AG04449 (cell line): ENCODE results near the gene STAG1.

Source experiments
- CTCF ChIA-PET: fragments of 350-600 bp; formaldehyde crosslinking; extraction: SDS; loops from one replicate; lab custom pipeline; 2021; ENCODE audit warnings: antibody characterized with exemption; lab: Yijun Ruan, JAX
- POLR2A ChIA-PET: fragments of 400-600, 350-600 bp; formaldehyde crosslinking; extraction: SDS; loops from one replicate; lab custom pipeline; 2020; ENCODE audit warnings: antibody characterized with exemption, inconsistent platforms; lab: Yijun Ruan, JAX
- DNase-seq: peaks from one replicate; pipeline ENCODE4 v3.0.0-alpha.2; 2010; ENCODE audit warnings: low read depth, low spot score
- H3K4me3 ChIP-seq: 2 replicates; pipeline ENCODE4 v1.5.1; 2011; ENCODE audit warnings: low read depth, mild to moderate bottlenecking, control low read depth, low read length
- TF ChIP-seq, protein P1 (sequence below): IDR thresholded peaks from one replicate; pipeline ENCODE4 v1.5.1; 2011; ENCODE audit warnings: mild to moderate bottlenecking, moderate library complexity, low read length, control low read depth, inconsistent platforms; ENCODE audit not compliant: insufficient read depth; ENCODE audit errors: missing control alignments

Gene STAG1

DNA sequence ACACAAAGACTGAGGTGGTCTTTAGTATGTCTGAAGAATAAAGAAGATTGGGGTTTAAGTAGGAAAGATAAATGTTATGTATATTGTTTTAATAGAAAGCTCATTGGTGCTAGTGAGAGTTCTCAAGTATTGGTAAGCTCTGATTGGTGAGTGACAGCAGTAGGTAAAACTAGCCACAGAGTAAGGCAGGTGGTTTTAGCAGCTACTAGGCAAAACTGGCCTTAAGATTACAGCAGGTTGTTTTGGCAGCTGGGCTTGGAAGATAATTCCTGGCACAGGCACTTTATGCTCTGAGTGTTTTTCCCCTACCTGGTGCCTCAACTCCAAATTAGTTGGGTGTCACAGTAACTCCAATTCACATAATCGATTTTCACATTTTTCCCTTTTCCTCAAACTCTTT is 66.3 kb downstream of the STAG1 start:
- TF ChIP-seq, protein P1, sequence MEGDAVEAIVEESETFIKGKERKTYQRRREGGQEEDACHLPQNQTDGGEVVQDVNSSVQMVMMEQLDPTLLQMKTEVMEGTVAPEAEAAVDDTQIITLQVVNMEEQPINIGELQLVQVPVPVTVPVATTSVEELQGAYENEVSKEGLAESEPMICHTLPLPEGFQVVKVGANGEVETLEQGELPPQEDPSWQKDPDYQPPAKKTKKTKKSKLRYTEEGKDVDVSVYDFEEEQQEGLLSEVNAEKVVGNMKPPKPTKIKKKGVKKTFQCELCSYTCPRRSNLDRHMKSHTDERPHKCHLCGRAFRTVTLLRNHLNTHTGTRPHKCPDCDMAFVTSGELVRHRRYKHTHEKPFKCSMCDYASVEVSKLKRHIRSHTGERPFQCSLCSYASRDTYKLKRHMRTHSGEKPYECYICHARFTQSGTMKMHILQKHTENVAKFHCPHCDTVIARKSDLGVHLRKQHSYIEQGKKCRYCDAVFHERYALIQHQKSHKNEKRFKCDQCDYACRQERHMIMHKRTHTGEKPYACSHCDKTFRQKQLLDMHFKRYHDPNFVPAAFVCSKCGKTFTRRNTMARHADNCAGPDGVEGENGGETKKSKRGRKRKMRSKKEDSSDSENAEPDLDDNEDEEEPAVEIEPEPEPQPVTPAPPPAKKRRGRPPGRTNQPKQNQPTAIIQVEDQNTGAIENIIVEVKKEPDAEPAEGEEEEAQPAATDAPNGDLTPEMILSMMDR, result no peak
- no peak for DNase-seq
- POLR2A ChIA-PET, result no interaction called here
- H3K4me3 ChIP-seq, result no peak overlapping the region
- CTCF ChIA-PET, result interaction anchor here (0.8 to 1.0 kb wide), 2 partner anchors 13 to 16 kb away, joined by 3 read pairs; no protein-coding TSS in a partner anchor

DNA sequence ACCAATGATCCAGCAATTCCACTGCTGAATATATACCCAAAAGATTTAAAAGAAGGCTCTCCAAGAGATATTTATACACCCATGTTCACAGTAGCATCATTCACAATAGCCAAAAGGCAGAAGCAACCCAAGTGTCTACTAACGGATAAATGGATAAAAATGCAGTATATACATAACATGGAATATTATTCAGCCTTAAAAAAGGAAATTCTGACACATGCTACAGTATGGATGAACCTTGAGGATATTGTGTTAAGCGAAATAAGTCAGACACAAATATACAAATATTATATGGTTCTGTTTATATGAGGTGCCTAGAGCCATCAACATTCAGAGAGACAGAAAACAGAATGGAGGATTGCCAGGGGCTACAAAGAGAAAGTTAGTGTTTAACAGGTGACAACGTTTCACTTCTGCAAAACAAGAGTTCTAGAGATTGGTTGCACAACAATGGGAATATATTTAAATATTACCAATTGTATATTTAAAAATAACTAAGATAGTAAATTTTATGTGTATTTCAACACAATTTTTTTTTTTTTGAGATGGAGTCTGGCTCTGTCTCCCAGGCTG is 69.4 kb downstream of the STAG1 start:
- ChIA-PET POLR2A (no interaction called here), CTCF (no interaction called here)
- no peak for DNase-seq
- H3K4me3 ChIP-seq, result no peak overlapping the region
- TF ChIP-seq, protein P1, result no peak

DNA sequence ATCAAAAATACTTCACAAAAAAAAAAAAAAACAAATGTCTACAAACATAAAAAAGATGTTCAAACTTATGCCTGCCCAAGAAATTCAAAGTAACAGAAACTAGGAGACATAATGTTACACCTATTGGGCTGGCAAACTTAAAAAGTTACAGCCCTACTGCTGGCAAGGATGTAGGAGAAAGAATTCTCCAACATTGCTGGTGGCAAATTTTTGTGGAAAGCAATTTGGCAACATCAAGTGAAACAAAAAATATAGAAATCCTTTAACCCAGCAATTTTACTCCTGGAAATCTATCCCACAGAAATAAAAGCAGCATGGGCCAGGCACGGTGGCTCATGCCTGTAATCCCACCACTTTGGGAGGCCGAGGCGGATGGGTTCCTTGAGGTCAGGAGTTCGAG is 73.2 kb downstream of the STAG1 start:
- CTCF ChIA-PET, result no interaction called here
- POLR2A ChIA-PET, result no interaction called here
- TF ChIP-seq, protein P1, result no peak
- DNase-seq, result no peak
- no peak overlapping the region for H3K4me3 ChIP-seq

DNA sequence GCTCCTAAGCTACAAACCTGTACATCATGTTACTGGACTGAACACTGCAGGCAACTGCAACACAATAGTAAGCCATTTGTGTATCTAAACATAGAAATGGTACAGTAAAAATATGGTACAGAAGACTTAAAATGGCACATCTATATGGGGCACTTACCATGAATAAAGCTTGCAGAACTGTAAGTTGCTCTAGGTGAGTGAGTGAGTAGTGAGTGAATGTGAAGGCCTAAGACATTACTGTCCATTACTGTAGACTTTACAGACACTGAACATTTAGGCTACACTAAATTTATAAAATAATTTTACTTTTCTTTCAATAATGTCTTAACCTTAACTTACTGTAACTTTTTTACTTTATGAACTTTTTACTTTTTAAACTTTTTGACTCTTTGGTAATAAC is 76.2 kb downstream of the STAG1 start:
- no peak overlapping the region for H3K4me3 ChIP-seq
- CTCF ChIA-PET, result interaction anchor here (0.7 kb wide), 1 partner anchor 129 kb away, joined by 3 read pairs; no protein-coding TSS in a partner anchor
- POLR2A ChIA-PET, result no interaction called here
- no peak for DNase-seq
- TF ChIP-seq, protein P1, result no peak

DNA sequence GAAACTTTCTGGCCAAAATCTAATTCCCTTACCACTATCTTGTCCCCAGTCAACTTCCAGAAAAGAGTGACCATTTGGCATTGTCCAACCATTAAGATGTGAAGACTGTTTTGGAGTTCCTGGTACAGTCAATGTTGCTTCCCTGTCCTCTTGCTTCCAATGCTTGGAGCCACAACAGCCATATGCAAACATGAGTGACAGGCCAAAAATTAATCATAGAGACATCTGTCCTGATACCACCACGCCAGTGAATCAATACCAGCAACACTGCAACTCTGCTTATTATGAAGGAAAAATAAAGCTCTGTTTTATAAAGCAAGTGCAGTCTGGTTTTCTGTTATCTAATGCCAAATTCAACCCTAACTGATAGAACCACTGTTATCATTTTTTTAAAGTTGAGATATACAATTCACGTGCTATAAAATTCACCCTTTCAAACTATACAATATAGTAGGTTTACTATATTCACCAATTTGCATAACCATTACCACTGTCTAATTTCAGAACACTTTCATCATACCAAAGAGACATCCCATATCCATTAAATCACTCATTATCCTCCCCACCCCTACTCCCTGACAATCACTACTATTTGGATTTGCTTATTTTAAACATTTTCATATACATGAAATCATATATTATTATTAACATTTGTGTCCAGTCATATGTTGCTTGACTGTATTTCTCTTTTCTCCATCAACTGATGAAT is 76.9 kb downstream of the STAG1 start:
- no peak for DNase-seq
- no peak overlapping the region for H3K4me3 ChIP-seq
- TF ChIP-seq, protein P1, result no peak
- POLR2A ChIA-PET, result interaction anchor here (0.5 kb wide), 1 partner anchor 247 kb away, joined by 8 read pairs; no protein-coding TSS in a partner anchor
- CTCF ChIA-PET, result no interaction called here

DNA sequence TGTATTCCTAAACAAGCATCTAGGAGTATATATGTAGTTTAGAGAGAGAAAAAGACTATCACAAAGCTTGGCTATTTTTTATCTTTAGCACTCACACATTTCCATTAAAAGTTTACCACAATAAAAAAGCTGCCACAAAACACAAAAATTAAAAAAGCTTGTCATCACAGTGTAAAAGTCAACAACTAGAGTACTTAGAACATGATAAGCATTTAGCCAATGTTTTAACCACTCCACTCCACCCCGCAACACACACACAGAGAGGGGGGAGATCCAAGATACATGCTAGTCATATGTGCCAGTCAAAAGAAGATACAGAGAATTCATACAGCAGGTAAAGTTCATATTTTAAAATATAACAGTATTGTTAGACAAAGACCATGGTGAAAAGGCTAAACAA is 79.7 kb downstream of the STAG1 start:
- CTCF ChIA-PET, result interaction anchor here (1.5 kb wide), 1 partner anchor 13 kb away, joined by 3 read pairs; no protein-coding TSS in a partner anchor

More for the DNA sequence above, 79.7 kb downstream of the STAG1 start:
- no peak for DNase-seq
- TF ChIP-seq, protein P1, result no peak
- no peak overlapping the region for H3K4me3 ChIP-seq
- POLR2A ChIA-PET, result no interaction called here
